A673 (cell line): ENCODE data around the gene TBCD. TPM values are rescaled to one million over a fixed set of nuclear protein-coding genes. Genes with fewer than 3 reads are reported as not detected.
A peak's percentile ranks its signal among the peaks of the same experiment; 100 is the strongest.

Experiments used
- BruUV-seq: library from RNA; stranded (reverse); fragments of 400-500 nt; replicated peaks from 2 replicates; lab custom pipeline; 2021; lab: Mats Ljungman, UMichigan
- CTCF ChIA-PET: fragments of 300-600 bp; sonication (Branson Sonifier 250); formaldehyde crosslinking; loops from one replicate; lab custom pipeline; 2022; ENCODE audit warnings: antibody characterized with exemption; lab: Charles Lee
- POLR2A ChIA-PET: fragments of 300-600 bp; sonication (Branson Sonifier 250); formaldehyde crosslinking; loops from one replicate; lab custom pipeline; 2022; ENCODE audit warnings: antibody characterized with exemption; ENCODE audit not compliant: low non-redundant PET; lab: Charles Lee
- DNase-seq: peaks from one replicate; pipeline ENCODE4 v3.0.0-alpha.2; 2015; ENCODE audit warnings: low spot score
- H3K27ac ChIP-seq: fragments of 200-600 bp; sonication (generic); 2 replicates; pipeline ENCODE4 v1.5.1; 2016; ENCODE audit warnings: mixed run types, low read depth, mild to moderate bottlenecking, mixed read lengths, antibody characterized with exemption, low read length; ENCODE audit not compliant: poor library complexity, severe bottlenecking
- H3K27me3 ChIP-seq: fragments of 200-600 bp; sonication (generic); replicated peaks from 2 replicates; pipeline ENCODE4 v1.6.1; 2017; ENCODE audit warnings: mixed run types, low read depth, mild to moderate bottlenecking, mixed read lengths, antibody characterized with exemption, low read length; ENCODE audit not compliant: insufficient read depth, poor library complexity
- H3K36me3 ChIP-seq: fragments of 200-600 bp; sonication (generic); 2 replicates; pipeline ENCODE4 v1.6.1; 2016; ENCODE audit warnings: mixed run types, mild to moderate bottlenecking, mixed read lengths, antibody characterized with exemption, low read length; ENCODE audit not compliant: insufficient read depth, poor library complexity, severe bottlenecking
- H3K4me1 ChIP-seq: fragments of 200-600 bp; sonication (generic); 2 replicates; pipeline ENCODE4 v1.6.1; 2017; ENCODE audit warnings: mixed run types, mild to moderate bottlenecking, mixed read lengths, antibody characterized with exemption, low read length; ENCODE audit not compliant: insufficient read depth, poor library complexity, severe bottlenecking
- H3K4me3 ChIP-seq: fragments of 200-600 bp; sonication (generic); 2 replicates; pipeline ENCODE4 v1.5.1; 2016; ENCODE audit warnings: low read depth, mixed run types, mild to moderate bottlenecking, mixed read lengths, low read length; ENCODE audit not compliant: poor library complexity, severe bottlenecking
- H3K9me3 ChIP-seq: fragments of 200-600 bp; sonication (generic); 2 replicates; pipeline ENCODE4 v1.6.1; 2016; ENCODE audit warnings: mixed run types, low read depth, mild to moderate bottlenecking, mixed read lengths, antibody characterized with exemption, low read length; ENCODE audit not compliant: poor library complexity, severe bottlenecking
- EZH2 ChIP-seq: fragments of 200-600 bp; sonication (generic); IDR thresholded peaks from 2 replicates; pipeline ENCODE4 v1.6.1; 2017; ENCODE audit warnings: borderline replicate concordance, low read depth, mild to moderate bottlenecking, mixed read lengths, antibody characterized with exemption, low read length; ENCODE audit not compliant: poor library complexity, severe bottlenecking
- intact Hi-C: fragments of 100-400 bp; cut with micrococcal nuclease; formaldehyde crosslinking; loops from one replicate; pipeline ENCODE4 v1.10.0; 2022; ENCODE audit not compliant: unreplicated experiment
- total RNA-seq: library from RNA; stranded (reverse); gene quantifications from 2 replicates; pipeline ENCODE4 v1.2.3, GENCODE V29; 2021
- TF ChIP-seq, protein P1 (sequence below): fragments of 300-800, 200-600 bp; sonication (generic); conservative IDR thresholded peaks from 2 replicates; pipeline ENCODE4 v1.5.1; 2017; ENCODE audit warnings: low read depth, mild to moderate bottlenecking, antibody characterized with exemption, low read length, moderate library complexity, mixed read lengths

The TBCD gene
- total RNA-seq, 1 experiment from 2014 or later: 113 TPM

DNA sequence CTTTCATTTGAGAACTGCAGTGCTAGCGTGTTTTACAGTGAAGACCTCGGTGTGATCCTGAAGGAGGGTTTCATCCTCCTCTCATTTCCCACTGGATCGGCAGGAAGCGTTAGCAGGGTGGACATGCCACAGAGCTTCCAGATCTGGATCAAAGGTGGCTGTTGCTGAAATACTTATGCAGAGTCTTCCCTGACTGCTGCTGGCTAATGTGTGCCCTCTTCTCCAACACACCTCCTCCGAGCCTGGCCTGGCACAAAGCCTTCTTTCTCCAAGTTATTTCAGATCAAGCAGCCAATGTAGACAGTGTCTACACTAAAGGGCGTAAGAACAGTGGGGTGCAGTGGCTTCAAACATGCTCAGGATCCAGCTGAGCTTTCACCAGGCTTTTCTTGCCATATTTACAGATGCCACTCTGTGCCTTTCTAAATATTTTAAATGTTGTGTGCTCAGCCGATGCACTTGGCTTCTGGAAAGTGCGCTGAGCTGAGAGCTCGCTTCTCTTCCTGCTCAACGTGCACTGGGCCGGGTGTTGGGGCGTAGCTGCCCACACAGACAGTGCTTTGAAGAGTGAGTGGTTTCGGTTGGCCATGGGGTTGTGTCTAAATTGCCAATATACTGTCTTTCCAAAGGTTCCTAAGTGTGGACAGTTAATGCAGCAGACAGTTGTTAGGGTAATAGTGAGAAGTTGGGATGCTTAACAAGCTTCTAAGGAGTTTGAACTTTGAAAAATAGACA is 85.9 kb downstream of the TBCD start:
- H3K36me3 ChIP-seq: no peaks in the 10 kb centered on the region
- H3K27ac ChIP-seq: peak overlapping the region; percentile 63
- H3K4me1 ChIP-seq: peaks cover 35% of the 10 kb centered on the region
- CTCF ChIA-PET: interaction anchor here (1.2 kb wide), 1 partner anchor 26 kb away, joined by 3 read pairs; no protein-coding TSS in a partner anchor
- H3K4me3 ChIP-seq: no peak overlapping the region
- TF ChIP-seq, protein P1, sequence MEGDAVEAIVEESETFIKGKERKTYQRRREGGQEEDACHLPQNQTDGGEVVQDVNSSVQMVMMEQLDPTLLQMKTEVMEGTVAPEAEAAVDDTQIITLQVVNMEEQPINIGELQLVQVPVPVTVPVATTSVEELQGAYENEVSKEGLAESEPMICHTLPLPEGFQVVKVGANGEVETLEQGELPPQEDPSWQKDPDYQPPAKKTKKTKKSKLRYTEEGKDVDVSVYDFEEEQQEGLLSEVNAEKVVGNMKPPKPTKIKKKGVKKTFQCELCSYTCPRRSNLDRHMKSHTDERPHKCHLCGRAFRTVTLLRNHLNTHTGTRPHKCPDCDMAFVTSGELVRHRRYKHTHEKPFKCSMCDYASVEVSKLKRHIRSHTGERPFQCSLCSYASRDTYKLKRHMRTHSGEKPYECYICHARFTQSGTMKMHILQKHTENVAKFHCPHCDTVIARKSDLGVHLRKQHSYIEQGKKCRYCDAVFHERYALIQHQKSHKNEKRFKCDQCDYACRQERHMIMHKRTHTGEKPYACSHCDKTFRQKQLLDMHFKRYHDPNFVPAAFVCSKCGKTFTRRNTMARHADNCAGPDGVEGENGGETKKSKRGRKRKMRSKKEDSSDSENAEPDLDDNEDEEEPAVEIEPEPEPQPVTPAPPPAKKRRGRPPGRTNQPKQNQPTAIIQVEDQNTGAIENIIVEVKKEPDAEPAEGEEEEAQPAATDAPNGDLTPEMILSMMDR: no peak
- TF ChIP-seq EZH2: no peak
- POLR2A ChIA-PET: no interaction called here
- no peaks in the 10 kb centered on the region for H3K27me3 ChIP-seq
- intact Hi-C loops: no loop called here
- BruUV-seq: no TSS peak
- DNase-seq: no peak
- no peaks in the 10 kb centered on the region for H3K9me3 ChIP-seq

DNA sequence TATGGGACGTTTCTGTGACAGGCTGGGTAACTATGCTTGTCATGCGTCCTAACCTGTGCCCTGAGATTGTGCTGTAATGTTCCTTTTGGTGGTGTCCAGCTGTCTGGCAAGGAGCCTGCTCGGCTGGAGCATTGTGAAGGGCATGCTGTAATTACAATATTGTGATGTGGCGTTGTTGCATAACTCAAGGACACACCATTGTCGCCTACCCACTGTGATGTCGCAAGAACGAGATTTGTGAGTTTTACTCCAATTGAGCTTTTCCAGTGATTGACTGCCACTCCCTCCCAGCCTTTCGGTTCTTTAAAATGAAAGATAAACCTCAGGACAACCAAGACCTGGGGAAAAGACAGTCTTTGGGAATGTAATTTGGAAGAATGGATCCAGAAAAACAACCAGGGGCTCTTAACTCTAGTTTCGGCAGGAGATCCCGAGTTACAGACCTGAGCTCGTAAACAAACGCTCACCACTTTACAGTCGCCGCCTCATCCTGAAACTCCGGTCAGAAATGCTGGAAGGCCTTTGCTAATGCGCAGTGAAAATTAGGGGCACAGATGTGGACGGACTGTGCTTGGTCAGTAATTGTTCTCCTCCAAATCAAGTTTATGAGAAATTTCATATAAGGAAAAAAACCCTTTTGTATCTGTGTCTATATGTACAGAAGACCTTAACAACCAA is 86.7 kb downstream of the TBCD start:
- Histone ChIP-seq H3K36me3 (no peaks in the 10 kb centered on the region), H3K27ac (peak overlapping the region; percentile 63), H3K4me3 (no peak overlapping the region), H3K9me3 (no peaks in the 10 kb centered on the region), H3K4me1 (peaks cover 35% of the 10 kb centered on the region), H3K27me3 (no peaks in the 10 kb centered on the region)
- intact Hi-C loops: no loop called here
- ChIA-PET CTCF (no interaction called here), POLR2A (no interaction called here)
- TF ChIP-seq, protein P1: no peak
- TF ChIP-seq EZH2: no peak
- DNase-seq: peak; percentile 78
- BruUV-seq: no TSS peak

DNA sequence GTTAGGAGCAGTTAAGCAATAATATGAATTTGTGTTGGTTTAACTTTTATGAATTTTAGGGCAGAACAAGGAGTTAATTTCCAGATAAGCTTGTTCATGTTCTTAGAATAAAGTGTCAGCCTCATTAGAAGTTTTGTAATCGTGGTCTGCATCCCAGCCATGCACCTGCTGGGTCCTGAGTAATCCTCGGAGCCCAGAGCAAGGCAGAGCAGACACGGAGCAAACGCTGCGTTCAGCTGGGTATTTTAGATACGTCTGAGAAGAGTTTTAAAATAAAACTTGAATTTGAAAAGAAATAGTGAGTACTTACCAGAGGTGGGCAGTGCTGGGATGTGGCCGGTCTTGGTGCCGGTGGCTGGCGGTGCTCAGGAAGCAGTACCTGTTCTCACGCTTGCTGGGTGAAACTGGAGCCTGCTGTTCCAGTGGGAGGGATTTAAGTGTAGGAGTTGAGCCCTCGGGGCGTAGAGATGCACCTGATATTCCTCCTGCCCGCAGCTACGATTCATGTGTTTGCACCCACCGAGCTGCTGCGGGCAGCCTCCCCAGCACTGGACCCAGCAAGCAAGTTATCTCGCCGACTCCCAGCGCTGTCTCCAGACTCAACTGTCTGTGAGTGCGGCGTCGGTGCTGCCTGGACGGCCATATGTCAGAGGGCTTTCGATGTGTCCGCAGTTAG is 87.9 kb downstream of the TBCD start, which contains the start of gene ZNF750:
Gene ZNF750, minus strand, starts transcription at position 406 of the 676 bp plus-strand sequence. CDS start 7,568 bp downstream, outside the sequence.
- H3K27me3 ChIP-seq: no peaks in the 10 kb centered on the region
- ChIA-PET CTCF (no interaction called here), POLR2A (no interaction called here)
- DNase-seq: no peak
- no TSS peak for BruUV-seq
- intact Hi-C loops: no loop called here
- H3K4me1 ChIP-seq: peaks cover 35% of the 10 kb centered on the region
- no peak within 1 kb of the TSS for H3K4me3 ChIP-seq
- no peaks in the 10 kb centered on the region for H3K36me3 ChIP-seq
- H3K27ac ChIP-seq: peak within 1 kb of the TSS; percentile 30
- no peaks in the 10 kb centered on the region for H3K9me3 ChIP-seq
- TF ChIP-seq, protein P1: no peak
- TF ChIP-seq EZH2: no peak
